GM12801 (cell line): ENCODE measurements around the gene MGMT.

Source experiments
- TF ChIP-seq, protein P1 (sequence below): IDR thresholded peaks from one replicate; pipeline ENCODE4 v1.5.1; 2011; ENCODE audit warnings: control low read depth; ENCODE audit not compliant: insufficient read length; ENCODE audit errors: extremely low read depth

Gene MGMT

DNA sequence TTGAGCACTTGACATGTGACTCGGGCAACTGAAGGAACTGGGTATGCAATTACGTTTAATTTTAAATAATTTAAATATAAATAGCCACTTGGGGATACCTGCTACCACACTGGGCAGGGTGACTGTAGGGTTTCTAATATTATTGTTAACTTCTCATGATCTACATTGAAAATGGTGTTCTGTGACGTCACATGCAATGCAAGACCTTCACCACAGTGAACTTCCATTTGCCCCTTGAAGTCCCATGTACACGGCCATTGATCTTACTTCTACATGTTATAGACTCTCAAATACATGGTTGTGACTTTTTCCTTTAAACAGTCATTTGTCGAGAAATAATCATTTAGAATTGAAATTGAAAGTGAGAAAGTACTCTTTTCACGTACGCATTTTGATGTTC, 154.0 kb downstream of the MGMT start:
- TF ChIP-seq, protein P1, sequence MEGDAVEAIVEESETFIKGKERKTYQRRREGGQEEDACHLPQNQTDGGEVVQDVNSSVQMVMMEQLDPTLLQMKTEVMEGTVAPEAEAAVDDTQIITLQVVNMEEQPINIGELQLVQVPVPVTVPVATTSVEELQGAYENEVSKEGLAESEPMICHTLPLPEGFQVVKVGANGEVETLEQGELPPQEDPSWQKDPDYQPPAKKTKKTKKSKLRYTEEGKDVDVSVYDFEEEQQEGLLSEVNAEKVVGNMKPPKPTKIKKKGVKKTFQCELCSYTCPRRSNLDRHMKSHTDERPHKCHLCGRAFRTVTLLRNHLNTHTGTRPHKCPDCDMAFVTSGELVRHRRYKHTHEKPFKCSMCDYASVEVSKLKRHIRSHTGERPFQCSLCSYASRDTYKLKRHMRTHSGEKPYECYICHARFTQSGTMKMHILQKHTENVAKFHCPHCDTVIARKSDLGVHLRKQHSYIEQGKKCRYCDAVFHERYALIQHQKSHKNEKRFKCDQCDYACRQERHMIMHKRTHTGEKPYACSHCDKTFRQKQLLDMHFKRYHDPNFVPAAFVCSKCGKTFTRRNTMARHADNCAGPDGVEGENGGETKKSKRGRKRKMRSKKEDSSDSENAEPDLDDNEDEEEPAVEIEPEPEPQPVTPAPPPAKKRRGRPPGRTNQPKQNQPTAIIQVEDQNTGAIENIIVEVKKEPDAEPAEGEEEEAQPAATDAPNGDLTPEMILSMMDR, result no peak

GRCh38 chr10:129621693-129622092, 154.7 kb downstream of the MGMT start:
- TF ChIP-seq, protein P1, result no peak

- TF ChIP-seq, protein P1, result no peak
These were observed 155.2 kb downstream of the MGMT start for GRCh38 chr10:129622291-129622690.

- TF ChIP-seq, protein P1, result no peak
These were observed 155.7 kb downstream of the MGMT start for GRCh38 chr10:129622736-129623135.

GRCh38 chr10:129624526-129624925, 157.5 kb downstream of the MGMT start:
- TF ChIP-seq, protein P1, result no peak

GRCh38 chr10:129626309-129626708, 159.3 kb downstream of the MGMT start:
- TF ChIP-seq, protein P1, result no peak

DNA sequence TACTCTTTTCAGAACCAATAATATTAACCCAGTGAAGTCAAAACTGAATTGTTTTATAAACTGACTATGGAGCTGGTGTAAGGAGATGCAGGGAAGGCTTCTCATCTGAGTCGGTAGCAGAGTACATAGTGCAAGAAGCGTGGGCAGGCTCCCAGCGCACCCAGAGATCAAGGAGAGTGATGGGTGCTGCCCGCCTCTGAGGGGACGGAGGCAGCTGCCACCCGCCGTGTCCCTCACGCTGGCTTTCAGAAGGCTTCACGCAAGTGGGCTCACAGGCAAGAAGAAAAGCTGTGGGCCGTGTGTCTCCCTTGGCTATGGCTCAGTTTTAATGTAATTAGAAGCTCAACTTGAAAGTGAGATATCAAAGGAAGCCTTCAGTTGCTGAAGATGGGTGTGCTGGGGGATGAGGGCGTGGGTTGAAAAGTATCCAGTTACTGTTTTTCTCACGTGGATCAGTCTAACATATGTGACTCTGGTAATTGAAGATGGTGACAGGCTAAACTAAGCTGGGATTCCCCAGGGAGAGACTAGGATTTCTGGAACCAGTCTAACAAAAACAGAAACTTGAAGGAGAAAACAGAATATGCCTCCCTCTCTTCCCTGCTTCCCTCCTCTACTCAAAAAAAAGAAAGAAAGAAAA, 159.9 kb downstream of the MGMT start:
- TF ChIP-seq, protein P1, result no peak
